ENCODE data around the gene HOXA3. TPM values are rescaled to one million over a fixed set of nuclear protein-coding genes. Genes with fewer than 3 reads are reported as not detected.
A peak's percentile ranks its signal among the peaks of the same experiment; 100 is the strongest.

HOXA3 gene
- total and polyA plus RNA-seq, 5 donors from 2014 or later, result 0.13 TPM; not detected in 4

DNA sequence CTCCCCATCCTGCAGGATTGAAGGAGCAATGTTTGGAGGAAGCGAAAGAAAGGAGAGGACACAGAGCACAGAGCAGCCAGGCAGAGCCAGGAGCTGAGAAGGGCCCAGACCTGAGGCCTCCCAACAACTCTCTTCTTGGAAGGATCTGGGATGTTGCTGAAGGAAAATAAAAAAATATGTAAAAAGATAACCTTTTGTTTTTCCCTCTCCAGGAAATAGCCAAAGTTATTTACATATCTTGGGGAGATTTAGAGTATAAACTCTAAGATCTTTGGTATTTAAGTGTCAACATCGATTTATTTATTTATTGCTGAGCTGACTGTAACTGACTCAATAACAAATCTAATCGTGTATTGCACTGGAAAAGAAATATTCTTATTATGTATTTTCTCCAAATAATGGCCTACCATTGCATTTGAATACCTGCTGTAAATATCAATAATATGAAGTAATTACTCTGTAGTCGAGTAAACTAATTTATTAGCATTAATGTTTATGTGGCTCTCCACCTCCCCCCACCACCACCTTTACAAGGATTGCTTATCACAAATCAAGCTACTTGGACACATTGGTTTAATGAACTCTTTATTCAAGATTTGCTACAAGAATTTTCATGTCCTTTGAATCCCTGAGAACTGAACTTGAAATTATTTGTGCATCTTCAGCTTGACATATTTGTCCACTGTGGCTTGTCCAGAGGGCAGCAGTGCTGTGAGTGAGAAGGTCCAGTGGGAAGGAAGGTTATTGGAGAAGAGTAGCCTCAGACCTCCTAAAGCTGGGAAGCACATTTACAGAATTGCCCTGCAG, 34.5 kb upstream of the HOXA3 start:
- Mint-ChIP-seq H3K27me3 (peaks cover 97% of the 10 kb centered on the region), H3K4me3 (peak overlapping the region; percentile 39 to 90 (median 82)), H3K9me3 (peaks cover 0 to 15% (median 0%) of the 10 kb centered on the region in 7 donors)

DNA sequence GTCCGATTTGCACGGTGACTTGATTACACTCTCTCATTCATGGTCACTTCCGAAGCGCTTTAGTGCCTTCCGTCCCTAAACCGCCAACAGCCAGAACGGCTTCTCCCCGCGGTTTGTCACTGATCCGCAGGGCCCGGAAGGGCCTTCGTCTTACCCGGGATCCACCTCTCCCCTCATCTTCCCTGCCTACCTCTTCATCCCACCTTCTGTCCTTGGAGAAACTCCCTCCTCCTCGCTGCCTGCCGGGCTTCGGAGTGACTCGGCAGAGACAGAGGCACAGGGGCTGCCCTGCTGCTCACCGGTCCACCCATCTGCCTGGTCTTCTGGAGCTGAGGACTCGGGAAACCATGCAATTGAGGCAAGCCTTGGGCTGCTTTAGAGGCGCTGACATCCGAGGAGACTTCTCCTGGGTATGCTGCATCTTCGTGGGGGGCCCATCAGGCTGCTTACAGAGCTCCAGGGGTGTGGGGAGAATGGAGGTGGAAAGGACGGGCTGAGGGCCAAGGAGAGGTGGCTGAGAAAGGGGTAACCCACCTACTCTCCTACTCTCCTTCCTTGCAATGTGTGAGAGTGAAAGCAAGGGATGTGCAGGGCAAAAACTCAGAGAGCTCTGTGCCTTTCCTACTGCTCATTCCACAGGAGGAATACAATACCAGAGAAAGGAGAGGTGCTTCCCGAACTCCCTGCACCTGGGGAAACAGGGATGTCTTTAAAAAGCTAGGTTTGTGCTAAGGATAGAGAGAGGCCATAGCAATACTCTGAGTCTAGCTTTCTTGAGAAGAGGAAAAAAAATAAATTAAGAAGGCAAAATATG, 33.7 kb upstream of the HOXA3 start:
- no peaks in the 10 kb centered on the region for H3K36me3 ChIP-seq (ENCODE audit: control insufficient read depth, insufficient read depth, low read length)
- peaks cover 52% of the 10 kb centered on the region for H3K4me1 ChIP-seq (ENCODE audit: control insufficient read depth, insufficient read depth, low read length, poor library complexity, severe bottlenecking)
- H3K27me3 ChIP-seq (ENCODE audit: control insufficient read depth, insufficient read depth, low read length), result peaks cover 57% of the 10 kb centered on the region
- ATAC-seq (ENCODE audit: low read depth in 2 of 2) (no peak), DNase-seq (no peak)
- peaks cover 3 to 7% of the 10 kb centered on the region in 2 experiments for H3K9me3 ChIP-seq (ENCODE audit: control insufficient read depth in 2 of 2, low read length in 2 of 2)
- Mint-ChIP-seq H3K4me3 (peak overlapping the region; percentile 78 to 90 (median 82)), H3K36me3 (no peaks in the 10 kb centered on the region), H3K4me1 (peaks cover 15 to 69% (median 43%) of the 10 kb centered on the region in 4 donors), H3K27me3 (peaks cover 97% of the 10 kb centered on the region), H3K9me3 (peaks cover 0 to 15% (median 0%) of the 10 kb centered on the region in 7 donors), H3K27ac (peak overlapping the region in 2 of 3 donors; percentile 57 to 89)
- no peak overlapping the region for H3K27ac ChIP-seq (ENCODE audit: insufficient read depth, low read length, poor library complexity, severe bottlenecking)
- H3K4me3 ChIP-seq (ENCODE audit: low read depth, low read length), result no peak overlapping the region

More for the DNA sequence above, 34.5 kb upstream of the HOXA3 start:
- Mint-ChIP-seq H3K4me1 (peaks cover 15 to 74% (median 44%) of the 10 kb centered on the region in 4 donors), H3K36me3 (no peaks in the 10 kb centered on the region), H3K27ac (peak overlapping the region in 1 of 3 donors; percentile 89)
- Histone ChIP-seq H3K27me3 (ENCODE audit: control insufficient read depth, insufficient read depth, low read length) (peaks cover 64% of the 10 kb centered on the region), H3K36me3 (ENCODE audit: control insufficient read depth, insufficient read depth, low read length) (no peaks in the 10 kb centered on the region), H3K9me3 (ENCODE audit: control insufficient read depth in 2 of 2, low read length in 2 of 2) (peaks cover 3 to 7% of the 10 kb centered on the region in 2 experiments), H3K4me1 (ENCODE audit: control insufficient read depth, insufficient read depth, low read length, poor library complexity, severe bottlenecking) (peaks cover 54% of the 10 kb centered on the region), H3K27ac (ENCODE audit: insufficient read depth, low read length, poor library complexity, severe bottlenecking) (no peak overlapping the region), H3K4me3 (ENCODE audit: low read depth, low read length) (no peak overlapping the region)
- no peak for ATAC-seq (ENCODE audit: low read depth in 2 of 2)
- DNase-seq, result no peak

DNA sequence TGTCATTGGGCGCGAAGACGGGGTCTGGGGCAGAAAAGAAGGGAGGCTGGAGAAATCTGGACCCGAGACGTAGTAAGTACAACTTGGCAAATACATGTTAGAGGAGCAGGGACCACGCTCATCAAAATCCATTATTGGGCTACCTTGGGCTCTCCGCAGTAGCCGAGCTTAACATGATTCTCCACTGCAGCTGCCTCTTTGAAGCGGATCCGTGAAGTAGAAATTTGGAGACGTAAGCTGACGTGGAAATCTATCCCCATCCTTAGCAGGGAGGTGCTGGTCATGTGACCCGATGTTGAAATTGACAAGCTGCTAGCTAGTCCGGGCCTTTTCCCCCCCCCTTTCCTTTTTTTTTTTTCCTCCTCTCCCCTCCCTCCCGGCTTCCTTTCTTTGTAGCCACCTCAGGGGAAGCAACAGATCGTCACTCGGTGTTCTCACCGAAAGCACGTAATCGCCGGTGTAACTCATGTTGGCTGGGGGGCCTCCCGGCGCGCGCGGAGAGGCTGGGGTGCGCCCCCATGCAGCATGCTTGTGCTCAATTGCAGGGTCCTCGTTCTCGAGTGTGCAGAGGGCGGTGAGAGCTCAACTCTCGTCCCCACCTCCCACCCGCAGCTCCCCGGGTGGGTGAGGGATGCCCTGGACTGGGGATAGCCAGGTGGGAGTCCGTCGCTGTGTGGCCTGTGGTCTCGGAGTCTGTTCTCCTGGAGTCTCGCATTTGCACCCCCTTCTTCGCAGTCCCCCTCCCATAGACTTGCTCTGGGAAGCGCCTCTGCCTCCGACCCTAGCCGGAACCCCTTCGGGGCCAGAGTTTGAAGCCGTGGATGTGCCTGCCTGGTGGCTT, 32.9 kb upstream of the HOXA3 start, which contains the start of gene HOXA11:
TSS of gene HOXA11 (minus strand) at position 220 of the 841 bp plus-strand sequence. CDS start at position 132, 88 bp downstream.
- Mint-ChIP-seq H3K9me3 (peaks cover 0 to 15% (median 0%) of the 10 kb centered on the region in 7 donors), H3K4me1 (peaks cover 15 to 67% (median 43%) of the 10 kb centered on the region in 4 donors), H3K27me3 (peaks cover 95% of the 10 kb centered on the region), H3K27ac (peak within 1 kb of the TSS; percentile 34 to 57 (median 57)), H3K4me3 (peak within 1 kb of the TSS; percentile 81 to 91 (median 87)), H3K36me3 (no peaks in the 10 kb centered on the region)
- Histone ChIP-seq H3K36me3 (ENCODE audit: control insufficient read depth, insufficient read depth, low read length) (no peaks in the 10 kb centered on the region), H3K4me1 (ENCODE audit: control insufficient read depth, insufficient read depth, low read length, poor library complexity, severe bottlenecking) (peaks cover 52% of the 10 kb centered on the region), H3K9me3 (ENCODE audit: control insufficient read depth in 2 of 2, low read length in 2 of 2) (peaks cover 3 to 7% of the 10 kb centered on the region in 2 experiments), H3K27ac (ENCODE audit: insufficient read depth, low read length, poor library complexity, severe bottlenecking) (no peak within 1 kb of the TSS), H3K27me3 (ENCODE audit: control insufficient read depth, insufficient read depth, low read length) (peaks cover 49% of the 10 kb centered on the region), H3K4me3 (ENCODE audit: low read depth, low read length) (peak within 1 kb of the TSS; percentile 37)
- ATAC-seq (ENCODE audit: low read depth in 2 of 2) (peak in 1 of 2 donors; percentile 8), DNase-seq (no peak)

DNA sequence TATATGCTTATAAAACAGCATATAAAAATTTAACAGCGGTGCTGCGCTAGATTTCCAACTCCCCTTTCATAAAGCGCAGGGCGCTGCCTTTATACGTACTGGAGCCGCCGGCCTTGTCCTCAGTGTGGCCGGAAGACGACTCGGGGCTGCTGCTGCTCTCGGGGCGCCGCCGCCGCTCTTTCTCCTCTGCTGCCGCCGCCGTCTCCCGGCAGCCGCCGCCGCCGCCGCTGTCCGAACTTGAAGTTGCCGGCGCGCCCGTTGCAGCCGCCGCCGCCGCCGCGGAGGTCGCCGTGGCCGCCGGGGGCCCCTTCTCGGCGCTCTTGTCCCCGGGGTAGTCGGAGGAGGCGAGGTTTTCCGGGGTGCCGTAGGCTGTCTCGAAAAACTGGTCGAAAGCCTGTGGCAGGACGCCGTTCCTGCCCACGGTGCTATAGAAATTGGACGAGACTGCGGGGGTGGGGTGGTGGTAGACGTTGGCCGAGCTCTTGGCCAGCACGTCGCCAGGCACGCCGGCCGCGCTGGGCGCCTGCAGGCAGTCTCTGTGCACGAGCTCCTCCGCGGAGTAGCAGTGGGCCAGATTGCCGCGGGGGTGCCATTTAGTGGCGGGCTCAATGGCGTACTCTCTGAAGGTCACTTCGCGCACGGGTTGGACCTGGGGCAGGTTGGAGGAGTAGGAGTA, 32.1 kb upstream of the HOXA3 start:
- DNase-seq (peak in 1 of 3 donors; percentile 38), ATAC-seq (ENCODE audit: low read depth in 2 of 2) (no peak)
- H3K27me3 ChIP-seq (ENCODE audit: control insufficient read depth, insufficient read depth, low read length), result peaks cover 42% of the 10 kb centered on the region
- H3K27ac ChIP-seq (ENCODE audit: insufficient read depth, low read length, poor library complexity, severe bottlenecking), result no peak overlapping the region
- peak overlapping the region; percentile 37 for H3K4me3 ChIP-seq (ENCODE audit: low read depth, low read length)
- Mint-ChIP-seq H3K9me3 (peaks cover 0 to 15% (median 0%) of the 10 kb centered on the region in 7 donors), H3K4me1 (peaks cover 15 to 66% (median 43%) of the 10 kb centered on the region in 4 donors), H3K4me3 (peak overlapping the region; percentile 81 to 91 (median 87)), H3K36me3 (no peaks in the 10 kb centered on the region), H3K27me3 (peaks cover 95% of the 10 kb centered on the region), H3K27ac (peak overlapping the region in 1 of 3 donors; percentile 57)
- H3K4me1 ChIP-seq (ENCODE audit: control insufficient read depth, insufficient read depth, low read length, poor library complexity, severe bottlenecking), result peaks cover 57% of the 10 kb centered on the region
- peaks cover 3 to 7% of the 10 kb centered on the region in 2 experiments for H3K9me3 ChIP-seq (ENCODE audit: control insufficient read depth in 2 of 2, low read length in 2 of 2)
- no peaks in the 10 kb centered on the region for H3K36me3 ChIP-seq (ENCODE audit: control insufficient read depth, insufficient read depth, low read length)

DNA sequence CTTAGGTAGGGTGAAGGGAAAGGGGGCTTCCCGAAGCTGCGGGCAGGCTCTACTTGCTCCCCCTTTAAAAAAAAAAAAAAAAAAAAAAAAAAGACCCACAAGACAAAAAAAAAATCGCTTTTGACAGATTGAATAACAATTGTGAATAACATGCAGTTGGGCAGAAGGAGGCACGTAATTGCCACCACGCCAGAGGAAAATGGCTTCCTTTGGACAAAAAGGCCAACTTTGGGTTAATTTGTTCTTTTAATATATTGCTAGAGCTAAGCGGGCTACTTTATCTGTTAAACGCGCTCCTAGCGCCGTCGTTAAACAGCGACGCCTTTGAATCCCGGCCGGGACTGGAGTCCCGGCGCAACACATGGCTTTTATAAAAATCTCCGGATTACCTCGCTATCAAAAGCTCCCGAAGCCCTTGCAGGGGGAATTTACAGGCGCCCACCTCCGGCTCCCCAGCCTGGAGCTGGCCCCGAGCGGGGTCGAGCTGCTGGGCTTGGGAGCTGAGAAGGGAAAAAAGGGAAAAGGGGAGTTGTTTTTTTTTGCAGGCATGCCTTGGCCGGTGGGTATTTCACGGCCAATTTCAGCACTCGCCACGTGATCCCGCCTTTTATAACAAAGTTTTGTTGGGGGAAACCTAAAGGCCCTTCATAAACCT, 31.4 kb upstream of the HOXA3 start:
- Mint-ChIP-seq H3K36me3 (no peaks in the 10 kb centered on the region), H3K27ac (peak overlapping the region in 1 of 3 donors; percentile 32), H3K9me3 (peaks cover 0 to 16% (median 0%) of the 10 kb centered on the region in 7 donors), H3K27me3 (peaks cover 93% of the 10 kb centered on the region), H3K4me1 (peaks cover 14 to 61% (median 43%) of the 10 kb centered on the region in 4 donors), H3K4me3 (peak overlapping the region; percentile 21 to 73 (median 44))
- H3K27ac ChIP-seq (ENCODE audit: insufficient read depth, low read length, poor library complexity, severe bottlenecking), result no peak overlapping the region
- H3K4me3 ChIP-seq (ENCODE audit: low read depth, low read length), result peak overlapping the region; percentile 32
- DNase-seq (no peak), ATAC-seq (ENCODE audit: low read depth in 2 of 2) (no peak)
- peaks cover 46% of the 10 kb centered on the region for H3K27me3 ChIP-seq (ENCODE audit: control insufficient read depth, insufficient read depth, low read length)
- H3K4me1 ChIP-seq (ENCODE audit: control insufficient read depth, insufficient read depth, low read length, poor library complexity, severe bottlenecking), result peaks cover 51% of the 10 kb centered on the region
- H3K9me3 ChIP-seq (ENCODE audit: control insufficient read depth in 2 of 2, low read length in 2 of 2), result peaks cover 3 to 7% of the 10 kb centered on the region in 2 experiments
- no peaks in the 10 kb centered on the region for H3K36me3 ChIP-seq (ENCODE audit: control insufficient read depth, insufficient read depth, low read length)

DNA sequence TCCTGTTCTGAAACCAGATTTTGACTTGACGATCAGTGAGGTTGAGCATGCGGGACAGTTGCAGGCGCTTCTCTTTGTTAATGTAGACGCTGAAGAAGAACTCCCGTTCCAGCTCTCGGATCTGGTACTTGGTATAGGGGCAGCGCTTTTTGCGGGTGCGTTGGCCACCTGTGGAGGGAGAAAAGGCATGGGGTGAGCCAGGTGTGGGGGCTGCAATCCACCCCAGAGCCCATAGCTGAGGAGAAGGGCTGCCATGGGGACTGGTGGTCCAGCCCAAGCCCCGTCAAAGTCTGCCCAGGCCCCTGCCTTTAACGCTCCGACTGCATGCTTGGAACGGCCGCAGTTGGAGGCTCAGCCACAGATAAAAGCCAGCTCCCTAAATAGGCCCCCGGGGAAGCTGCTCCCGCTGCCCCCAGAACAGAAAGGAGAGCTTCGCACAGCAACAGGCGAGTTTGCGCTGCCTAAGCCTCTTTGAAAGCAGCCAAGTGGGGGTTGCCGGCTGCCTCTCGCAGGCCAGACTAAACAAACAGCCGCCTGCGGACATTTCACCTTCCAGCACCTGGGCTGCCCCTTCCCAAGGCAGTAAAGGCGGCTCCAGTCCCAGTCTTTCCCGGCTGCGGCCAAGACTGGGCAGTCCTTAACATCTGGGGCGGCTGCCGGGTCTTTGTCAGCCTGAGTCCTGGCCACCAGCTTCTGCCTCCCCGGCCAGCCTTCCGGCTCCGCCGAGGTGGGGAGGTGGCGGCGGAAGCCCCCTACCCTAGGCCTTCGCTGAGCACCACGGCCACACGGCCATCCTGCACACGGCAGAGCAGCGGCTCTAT, 30.7 kb upstream of the HOXA3 start:
- peaks cover 3 to 7% of the 10 kb centered on the region in 2 experiments for H3K9me3 ChIP-seq (ENCODE audit: control insufficient read depth in 2 of 2, low read length in 2 of 2)
- Mint-ChIP-seq H3K27me3 (peaks cover 93% of the 10 kb centered on the region), H3K4me3 (peak overlapping the region in 3 of 4 donors; percentile 9 to 75 (median 55)), H3K9me3 (peaks cover 0 to 12% (median 0%) of the 10 kb centered on the region in 7 donors), H3K27ac (no peak overlapping the region), H3K4me1 (peaks cover 9 to 54% (median 36%) of the 10 kb centered on the region in 4 donors), H3K36me3 (no peaks in the 10 kb centered on the region)
- no peak overlapping the region for H3K27ac ChIP-seq (ENCODE audit: insufficient read depth, low read length, poor library complexity, severe bottlenecking)
- no peak overlapping the region for H3K4me3 ChIP-seq (ENCODE audit: low read depth, low read length)
- no peaks in the 10 kb centered on the region for H3K36me3 ChIP-seq (ENCODE audit: control insufficient read depth, insufficient read depth, low read length)
- H3K4me1 ChIP-seq (ENCODE audit: control insufficient read depth, insufficient read depth, low read length, poor library complexity, severe bottlenecking), result peaks cover 43% of the 10 kb centered on the region
- DNase-seq (no peak), ATAC-seq (ENCODE audit: low read depth in 2 of 2) (no peak)
- peaks cover 50% of the 10 kb centered on the region for H3K27me3 ChIP-seq (ENCODE audit: control insufficient read depth, insufficient read depth, low read length)
